ENCODE results near the gene RABAC1. TPM values are rescaled to one million over a fixed set of nuclear protein-coding genes. Genes with fewer than 3 reads are reported as not detected.

The RABAC1 gene
- total and polyA plus RNA-seq, 2 of the 8 experiments (the other 6 are each of a cell fraction or from before 2014, with no cell fraction given), result 124 to 439 TPM

DNA sequence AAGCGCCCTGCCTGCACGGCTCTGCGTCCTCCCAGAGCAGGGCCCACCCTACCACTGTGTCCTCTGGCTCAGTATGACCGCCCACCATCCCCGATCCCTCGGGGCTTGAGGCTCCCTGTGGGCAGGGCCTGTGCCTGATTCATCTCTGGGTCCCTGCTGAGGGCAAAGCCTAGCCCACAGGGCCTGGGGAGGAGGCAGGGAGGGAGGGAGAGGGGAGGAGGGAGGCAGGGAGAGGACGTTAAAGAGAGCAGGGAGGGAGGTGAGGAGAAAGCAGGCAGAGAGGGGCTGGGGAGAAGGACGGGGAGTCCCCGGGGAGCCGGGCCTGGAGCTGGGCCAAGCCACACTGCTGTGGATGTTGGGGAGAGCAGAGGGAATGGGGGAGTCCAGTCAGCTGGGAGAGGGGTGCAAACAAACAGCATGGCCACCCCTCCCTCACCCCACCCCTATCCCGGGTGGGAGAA is 26.8 kb downstream of the RABAC1 start:
- no peak overlapping the region; the same call in 1 of the 2 replicates for H3K18ac ChIP-seq (ENCODE audit: extremely low read depth, low read length)
- FAIRE-seq, result no peak
- H3K23ac ChIP-seq (ENCODE audit: insufficient read length), result no peak overlapping the region
- H2BK20ac ChIP-seq (ENCODE audit: low read length), result peak overlapping the region; percentile 32; the same call in 1 of the 2 replicates
- no peak overlapping the region for H2BK5ac ChIP-seq (ENCODE audit: low read depth, low read length)
- ChIA-PET CTCF (ENCODE audit: partially characterized antibody) (interaction anchor here (0.7 to 7.0 kb wide), 10 partner anchors 12 to 58 kb away, joined by 3 to 51 read pairs (median 6); no protein-coding TSS in a partner anchor), POLR2A (ENCODE audit: partially characterized antibody) (interaction anchor here (1.0 to 9.6 kb wide), 5 partner anchors 20 to 69 kb away, joined by 3 to 71 read pairs (median 8); partner anchors contain the start of gene RABAC1)
- no peak for DNase-seq (ENCODE audit: low read depth in 1 of 2, low spot score in 2 of 2)
- H4K91ac ChIP-seq (replicated peaks; ENCODE audit: insufficient read length, low read length), result no peak overlapping the region
- H3K4me1 ChIP-seq (replicated peaks in 1 of 4; ENCODE audit: control insufficient read depth in 3 of 4, insufficient read depth in 4 of 4, low read length in 3 of 4), result peaks cover 6 to 23% (median 15%) of the 10 kb centered on the region in 4 experiments
- no peaks in the 10 kb centered on the region for H3K9me3 ChIP-seq (ENCODE audit: insufficient read depth in 2 of 2, low read depth in 1 of 2, low read length in 1 of 2)
- TF ChIP-seq KDM1A (IDR thresholded peaks at IDR 0.05; ENCODE audit: borderline replicate concordance, low read length), result peak; percentile 21; the same call in 1 of the 2 replicates
- TF ChIP-seq JUND (IDR thresholded peaks at IDR 0.05; ENCODE audit: low read length), result no peak
- WGBS, 2 experiments (ENCODE audit: extremely low coverage in 1 of 2, insufficient coverage in 1 of 2, insufficient read length in 1 of 2, insufficient replicate concordance in 2 of 2, low coverage in 1 of 2, low lambda C conversion rate in 2 of 2, missing lambda C conversion rate in 1 of 2), result 18% methylated on average over 11 of the region's 11 CpGs; no CpG with 5 or more reads in 1 of the 2 experiments
- no peaks in the 10 kb centered on the region; a peak in 1 of 8 replicates for H3K36me3 ChIP-seq (ENCODE audit: control insufficient read depth in 2 of 4, insufficient read depth in 4 of 4, low read length in 3 of 4)
- peak overlapping the region; percentile 29 to 32; a peak in 3 of 4 replicates for H3K4me2 ChIP-seq (ENCODE audit: insufficient read depth in 1 of 2, low read depth in 2 of 2, low read length in 2 of 2)
- no peak overlapping the region for H2AFZ ChIP-seq (ENCODE audit: low read length)
- H4K20me1 ChIP-seq (replicated peaks in 1 of 2; ENCODE audit: control insufficient read depth in 1 of 2, insufficient read depth in 2 of 2, low read length in 2 of 2), result peaks cover 4 to 31% of the 10 kb centered on the region in 2 experiments
- H3K56ac ChIP-seq (replicated peaks; ENCODE audit: insufficient read length, low read depth, low read length), result no peak overlapping the region
- H2BK120ac ChIP-seq (replicated peaks; ENCODE audit: low read depth, low read length), result no peak overlapping the region
- peaks cover 12% of the 10 kb centered on the region for H3K23me2 ChIP-seq (ENCODE audit: low read depth, low read length)
- no peak overlapping the region for H4K5ac ChIP-seq (ENCODE audit: insufficient read length, low read depth, low read length)
- peaks cover 61 to 97% (median 92%) of the 10 kb centered on the region in 4 experiments for H3K27me3 ChIP-seq (replicated peaks in 1 of 4; ENCODE audit: control insufficient read depth in 3 of 4, extremely low read depth in 1 of 4, insufficient read depth in 3 of 4, low read length in 3 of 4)
- no peak overlapping the region; the same call in 1 of the 2 replicates for H2BK15ac ChIP-seq (ENCODE audit: low read length)
- no peak overlapping the region for H3K27ac ChIP-seq (ENCODE audit: low read depth, low read length)
- H3K79me2 ChIP-seq (ENCODE audit: control insufficient read depth in 1 of 2, insufficient read depth in 2 of 2, low read length in 2 of 2), result no peaks in the 10 kb centered on the region
- no peak overlapping the region for H3K4me3 ChIP-seq (ENCODE audit: extremely low read depth in 1 of 4, insufficient read depth in 2 of 4, low read depth in 3 of 4, low read length in 4 of 4)
- H3K9ac ChIP-seq (replicated peaks in 1 of 4; ENCODE audit: extremely low read depth in 1 of 4, low read depth in 3 of 4, low read length in 3 of 4), result no peak overlapping the region
- no peak overlapping the region for H2BK12ac ChIP-seq (ENCODE audit: low read depth, low read length)
- H3K14ac ChIP-seq (ENCODE audit: insufficient read length), result no peak overlapping the region
- no peak overlapping the region; the same call in 1 of the 2 replicates for H4K8ac ChIP-seq (ENCODE audit: extremely low read depth, insufficient read depth, low read length)
- no peak overlapping the region for H3K4ac ChIP-seq (replicated peaks; ENCODE audit: insufficient read length, low read depth, low read length)
- H2AK5ac ChIP-seq (ENCODE audit: low read depth, low read length), result no peak overlapping the region
- no peaks in the 10 kb centered on the region for H3K79me1 ChIP-seq (ENCODE audit: low read depth, low read length)

Measured in H1 (cell line).